GM10847 (cell line): ENCODE results near the gene RNLS.

Source experiments
- POLR2A ChIP-seq: IDR thresholded peaks from 2 replicates; pipeline ENCODE4 v1.6.1; 2011; ENCODE audit not compliant: insufficient read length; ENCODE audit errors: extremely low read depth

RNLS gene

GRCh38 chr10:88507826-88508453 is 75.2 kb downstream of the RNLS start:
- no peak for TF ChIP-seq POLR2A

GRCh38 chr10:88507404-88507803 is 75.7 kb downstream of the RNLS start:
- TF ChIP-seq POLR2A: no peak

GRCh38 chr10:88505680-88506215 is 77.4 kb downstream of the RNLS start:
- no peak for TF ChIP-seq POLR2A

- TF ChIP-seq POLR2A: no peak
Observed at GRCh38 chr10:88505265-88505664, 77.9 kb downstream of the RNLS start.

- no peak for TF ChIP-seq POLR2A
Observed at GRCh38 chr10:88500656-88501055, 82.5 kb downstream of the RNLS start.

GRCh38 chr10:88499569-88500470 is 83.3 kb downstream of the RNLS start:
- no peak for TF ChIP-seq POLR2A

GRCh38 chr10:88497913-88498312 is 85.2 kb downstream of the RNLS start:
- no peak for TF ChIP-seq POLR2A

GRCh38 chr10:88494537-88494936 is 88.6 kb downstream of the RNLS start:
- no peak for TF ChIP-seq POLR2A

- no peak for TF ChIP-seq POLR2A
Observed at GRCh38 chr10:88493691-88494483, 89.2 kb downstream of the RNLS start.

DNA sequence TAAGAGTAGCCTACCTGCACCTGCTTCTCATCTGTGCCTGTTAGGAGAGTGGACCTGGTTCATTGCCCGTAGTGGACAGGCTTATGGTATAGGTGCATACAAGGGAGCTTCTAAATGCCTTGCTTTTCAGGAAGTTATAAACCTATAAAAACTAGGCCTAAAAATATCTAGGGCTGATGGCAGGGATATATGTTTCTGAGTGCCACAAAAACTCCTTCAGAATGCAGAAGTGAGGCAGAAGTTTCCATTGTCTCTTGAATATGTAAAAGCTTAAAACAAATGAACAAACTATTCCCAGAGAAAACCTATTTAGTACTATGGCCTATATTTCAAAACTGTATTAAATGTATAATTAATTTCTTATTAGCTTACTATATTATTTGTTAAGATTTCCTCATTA is 91.8 kb downstream of the RNLS start:
- no peak for TF ChIP-seq POLR2A

GRCh38 chr10:88490231-88490980 is 92.7 kb downstream of the RNLS start:
- no peak for TF ChIP-seq POLR2A

DNA sequence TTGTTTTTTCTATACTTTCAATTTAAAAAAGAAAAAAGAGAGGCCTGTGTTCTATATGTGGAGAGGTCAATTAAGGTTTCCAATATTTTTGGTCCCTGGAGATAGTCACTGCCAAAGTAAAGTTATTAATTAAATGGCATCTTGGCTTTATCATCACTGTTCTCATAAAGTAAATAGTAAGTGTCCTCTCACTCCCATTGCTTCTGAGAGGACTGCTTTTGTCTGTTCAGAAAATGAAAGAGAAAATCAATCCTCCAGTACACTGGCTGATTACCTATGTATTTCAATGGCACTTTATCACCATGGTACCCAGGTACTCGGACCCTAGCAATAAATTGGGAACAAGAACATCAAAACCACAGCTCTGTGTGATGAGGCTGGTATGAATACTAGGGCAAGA is 94.0 kb downstream of the RNLS start:
- TF ChIP-seq POLR2A: no peak

DNA sequence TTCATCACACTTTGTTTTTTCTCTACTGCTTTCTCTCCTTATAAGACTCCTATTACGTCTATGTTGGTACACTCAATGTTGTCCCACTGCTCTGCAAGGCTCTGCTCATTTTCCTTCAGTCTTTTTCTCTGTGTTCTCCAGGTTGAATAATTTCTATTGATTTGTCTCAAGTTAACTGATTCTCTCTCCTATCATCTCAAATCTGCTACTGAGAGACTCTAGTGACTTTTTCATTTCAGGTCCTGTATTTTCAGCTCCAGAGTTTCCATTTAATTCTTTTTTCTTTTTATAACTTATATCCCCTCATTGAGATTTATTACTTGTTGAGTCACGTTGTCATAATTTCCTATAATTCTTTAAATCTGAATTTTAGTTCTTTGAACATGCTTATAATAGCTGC is 100.9 kb downstream of the RNLS start:
- no peak for TF ChIP-seq POLR2A

DNA sequence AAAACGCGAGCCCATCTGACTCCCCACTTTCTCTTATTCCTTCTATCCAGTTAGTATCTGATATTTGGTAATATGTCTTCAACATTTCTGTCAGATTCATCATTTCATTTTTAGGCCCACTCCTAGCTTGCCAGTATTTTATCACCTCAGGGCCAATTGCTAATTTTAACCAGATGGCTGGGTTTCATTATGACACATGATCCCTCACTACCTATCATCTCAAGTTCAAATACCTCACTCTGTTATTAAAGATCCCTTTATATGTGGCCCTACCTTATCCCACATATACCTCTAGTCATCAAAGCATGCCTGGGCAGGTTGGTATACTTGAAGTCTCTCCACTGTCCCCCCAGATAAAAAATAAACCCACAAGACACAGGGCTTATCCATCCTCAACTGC is 104.9 kb downstream of the RNLS start:
- TF ChIP-seq POLR2A: no peak
